ENCODE data around the gene STN1.

DNA sequence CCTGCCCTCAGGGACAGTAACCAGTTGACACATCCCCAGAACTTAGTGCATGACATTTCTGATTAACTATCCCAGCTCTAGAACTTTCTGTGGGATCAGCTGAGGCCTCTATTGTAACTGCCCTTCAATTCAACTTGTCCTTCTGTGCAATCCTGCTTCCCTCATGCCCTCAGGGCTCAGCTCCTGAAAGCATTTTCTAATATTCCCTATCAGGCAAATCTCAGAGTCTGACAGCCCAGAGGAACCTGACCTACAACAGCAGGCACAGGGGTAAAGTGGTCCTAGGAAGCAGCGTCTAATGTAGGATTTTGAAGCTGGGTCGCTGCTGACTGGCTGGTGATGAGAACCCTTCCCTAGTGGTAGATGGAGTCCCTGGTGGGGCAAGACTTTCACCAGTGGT is 13.6 kb upstream of the STN1 start:
- TF ChIP-seq, protein P1, sequence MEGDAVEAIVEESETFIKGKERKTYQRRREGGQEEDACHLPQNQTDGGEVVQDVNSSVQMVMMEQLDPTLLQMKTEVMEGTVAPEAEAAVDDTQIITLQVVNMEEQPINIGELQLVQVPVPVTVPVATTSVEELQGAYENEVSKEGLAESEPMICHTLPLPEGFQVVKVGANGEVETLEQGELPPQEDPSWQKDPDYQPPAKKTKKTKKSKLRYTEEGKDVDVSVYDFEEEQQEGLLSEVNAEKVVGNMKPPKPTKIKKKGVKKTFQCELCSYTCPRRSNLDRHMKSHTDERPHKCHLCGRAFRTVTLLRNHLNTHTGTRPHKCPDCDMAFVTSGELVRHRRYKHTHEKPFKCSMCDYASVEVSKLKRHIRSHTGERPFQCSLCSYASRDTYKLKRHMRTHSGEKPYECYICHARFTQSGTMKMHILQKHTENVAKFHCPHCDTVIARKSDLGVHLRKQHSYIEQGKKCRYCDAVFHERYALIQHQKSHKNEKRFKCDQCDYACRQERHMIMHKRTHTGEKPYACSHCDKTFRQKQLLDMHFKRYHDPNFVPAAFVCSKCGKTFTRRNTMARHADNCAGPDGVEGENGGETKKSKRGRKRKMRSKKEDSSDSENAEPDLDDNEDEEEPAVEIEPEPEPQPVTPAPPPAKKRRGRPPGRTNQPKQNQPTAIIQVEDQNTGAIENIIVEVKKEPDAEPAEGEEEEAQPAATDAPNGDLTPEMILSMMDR (conservative IDR thresholded peaks at IDR 0.05; ENCODE audit: low read depth, low read length): no peak
- no peak for TF ChIP-seq EZH2 (IDR thresholded peaks at IDR 0.05; ENCODE audit: borderline replicate concordance, low read depth, low read length, poor library complexity, severe bottlenecking)

Measured in A673 (cell line).